Brain microvascular endothelial cell (primary cell): ENCODE results near the gene MRFAP1.

ENCODE experiments used
- DNase-seq: peaks from one replicate; pipeline ENCODE4 v3.0.0-alpha.2; 2020
- H3K27ac ChIP-seq: fragments of 250-450 bp; sonication (Bioruptor Pico); 2 replicates; pipeline ENCODE4 v1.5.1; 2020; ENCODE audit warnings: mild to moderate bottlenecking, moderate library complexity
- H3K27me3 ChIP-seq: fragments of 250-450 bp; sonication (Bioruptor Pico); replicated peaks from 2 replicates; pipeline ENCODE4 v1.5.1; 2020; ENCODE audit warnings: mild to moderate bottlenecking
- H3K36me3 ChIP-seq: fragments of 250-450 bp; sonication (Bioruptor Pico); replicated peaks from 2 replicates; pipeline ENCODE4 v1.5.1; 2020; ENCODE audit warnings: mild to moderate bottlenecking
- H3K4me3 ChIP-seq: 2 replicates; pipeline ENCODE4 v1.5.1; 2011; ENCODE audit warnings: low read depth, mild to moderate bottlenecking, control low read depth, low read length, moderate library complexity
- CTCF ChIP-seq: IDR thresholded peaks from 2 replicates; pipeline ENCODE4 v1.5.1; 2011; ENCODE audit warnings: low read depth, mild to moderate bottlenecking, moderate library complexity, low read length, control low read depth, inconsistent platforms; ENCODE audit errors: missing control alignments
- in situ Hi-C: cut with HindIII; loops from 2 replicates; pipeline ENCODE4 v1.10.0; 2017; ENCODE audit warnings: low sequenced_read_pairs, low pct_ligation_motif_present

Gene MRFAP1

GRCh38 chr4:6676722-6677558 is 36.5 kb downstream of the MRFAP1 start:
- no peak overlapping the region for H3K4me3 ChIP-seq
- H3K27ac ChIP-seq, result no peak overlapping the region
- no peak for DNase-seq
- no peaks in the 10 kb centered on the region for H3K27me3 ChIP-seq
- in situ Hi-C loops, result no loop called here
- TF ChIP-seq CTCF, result no peak
- peaks cover 3% of the 10 kb centered on the region for H3K36me3 ChIP-seq

DNA sequence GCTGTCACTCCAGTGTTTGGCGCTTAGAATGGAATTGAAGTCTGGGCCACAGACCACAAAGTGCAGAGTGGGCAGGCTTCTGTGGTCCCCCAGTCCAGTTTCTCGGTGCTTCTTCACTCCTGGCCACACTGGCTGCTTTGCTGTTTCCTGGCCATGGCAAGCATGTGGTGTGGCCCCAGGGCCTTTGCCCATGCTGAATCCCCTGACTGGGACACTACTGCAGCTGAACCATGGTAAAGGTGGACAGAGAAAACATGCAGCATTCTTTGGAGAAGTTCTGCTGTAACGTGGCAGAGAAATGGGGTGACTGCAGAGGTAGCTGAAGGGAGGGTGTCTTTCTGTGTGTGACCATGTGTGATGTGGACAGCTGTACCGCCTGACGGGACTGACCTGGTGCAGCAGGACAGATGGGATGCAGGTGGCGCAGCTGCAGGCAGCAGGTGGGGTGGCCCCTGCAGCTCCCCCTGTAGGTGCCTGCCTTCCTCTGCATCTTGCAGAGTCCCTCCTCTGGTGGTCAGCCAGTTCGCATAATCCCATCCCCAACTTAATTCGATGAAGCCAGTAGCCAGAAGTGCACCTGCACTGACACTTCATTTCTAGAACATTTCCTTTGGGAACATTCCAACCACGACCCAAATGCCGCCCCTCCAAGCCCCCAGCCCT is 40.0 kb downstream of the MRFAP1 start:
- Histone ChIP-seq H3K27ac (no peak overlapping the region), H3K27me3 (no peaks in the 10 kb centered on the region), H3K36me3 (peaks cover 3% of the 10 kb centered on the region), H3K4me3 (no peak overlapping the region)
- TF ChIP-seq CTCF, result peak; percentile 36
- in situ Hi-C loops, result no loop called here
- DNase-seq, result no peak

DNA sequence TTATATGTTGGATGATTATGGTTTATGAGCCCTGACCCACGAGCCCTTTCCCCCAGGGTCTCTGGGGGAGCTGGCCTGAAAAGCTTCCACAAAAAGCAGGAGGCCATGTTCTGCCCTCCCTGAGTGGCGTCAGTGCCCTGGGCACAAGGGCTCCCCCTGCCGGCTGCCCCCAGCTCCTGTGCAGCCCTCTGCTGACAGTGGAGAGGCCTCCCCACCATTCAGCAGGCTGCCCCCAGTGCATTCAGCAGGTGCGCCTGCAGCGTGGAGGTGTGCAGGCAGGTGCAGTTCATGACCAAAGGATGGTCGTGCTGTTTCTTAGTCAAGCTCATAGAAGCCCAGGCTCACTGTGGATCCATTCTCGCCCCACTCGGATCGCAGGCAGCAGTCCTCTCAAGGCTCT is 40.7 kb downstream of the MRFAP1 start:
- peaks cover under 1% of the 10 kb centered on the region for H3K36me3 ChIP-seq
- H3K27me3 ChIP-seq, result no peaks in the 10 kb centered on the region
- no peak overlapping the region for H3K4me3 ChIP-seq
- no peak for DNase-seq
- H3K27ac ChIP-seq, result no peak overlapping the region
- TF ChIP-seq CTCF, result no peak
- in situ Hi-C loops, result no loop called here

DNA sequence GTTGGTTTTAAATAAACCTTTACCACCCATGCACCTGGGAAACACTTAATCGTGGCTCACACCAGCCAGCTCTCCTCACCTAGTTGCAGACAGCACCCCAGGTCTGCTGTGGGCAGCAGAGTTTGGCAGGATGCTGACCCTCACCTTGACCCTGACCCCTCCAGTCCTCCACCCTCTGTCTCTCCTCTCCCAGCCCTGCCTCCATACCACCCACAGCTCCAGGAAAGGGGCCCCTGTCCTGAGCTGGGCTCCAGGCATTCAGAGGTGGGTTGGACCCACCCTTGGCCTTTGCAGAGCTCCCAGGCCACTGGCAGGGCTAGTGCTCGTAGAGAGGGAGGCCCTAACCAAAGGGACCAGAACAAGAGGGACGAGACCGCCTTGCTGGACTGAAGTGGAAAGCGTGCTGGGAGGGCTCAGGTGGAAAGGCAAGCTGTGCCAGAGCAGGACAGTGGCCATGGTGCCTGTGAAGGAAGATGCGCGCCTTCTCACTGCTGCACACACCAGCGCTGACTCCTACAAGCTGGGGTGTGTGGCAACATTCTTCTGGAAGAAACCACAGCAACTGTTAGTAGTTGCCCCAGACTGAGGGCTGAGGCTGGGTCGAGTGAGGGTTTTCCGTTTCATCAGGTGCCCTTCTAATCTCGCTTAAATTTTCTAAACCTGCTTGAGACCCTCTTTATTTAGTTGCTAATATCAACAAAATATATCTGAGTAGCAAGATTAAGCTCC is 42.5 kb downstream of the MRFAP1 start:
- Histone ChIP-seq H3K36me3 (no peaks in the 10 kb centered on the region), H3K4me3 (no peak overlapping the region), H3K27ac (no peak overlapping the region), H3K27me3 (no peaks in the 10 kb centered on the region)
- no peak for DNase-seq
- TF ChIP-seq CTCF, result no peak
- in situ Hi-C loops, result no loop called here

GRCh38 chr4:6684656-6685055 is 44.2 kb downstream of the MRFAP1 start:
- Histone ChIP-seq H3K27ac (no peak overlapping the region), H3K27me3 (no peaks in the 10 kb centered on the region), H3K36me3 (no peaks in the 10 kb centered on the region), H3K4me3 (no peak overlapping the region)
- DNase-seq, result no peak
- TF ChIP-seq CTCF, result no peak
- in situ Hi-C loops, result no loop called here
